Chondrocyte (in vitro differentiated cells): Measurements from ENCODE around the gene PARD3B. TPM values are rescaled to one million over a fixed set of nuclear protein-coding genes. Genes with fewer than 3 reads are reported as not detected.
A peak's percentile ranks its signal among the peaks of the same experiment; 100 is the strongest.

Experiments
- DNase-seq: peaks from one replicate; pipeline ENCODE4 v3.0.0; 2021; ENCODE audit warnings: mixed read lengths, low spot score
- H3K27ac Mint-ChIP-seq: one replicate; pipeline ENCODE4 v1.8.0; 2021; ENCODE audit warnings: mild to moderate bottlenecking, moderate library complexity, mixed read lengths; ENCODE audit not compliant: unreplicated experiment
- H3K27me3 Mint-ChIP-seq: 2 replicates; pipeline ENCODE4 v1.8.0; 2021; ENCODE audit warnings: low read depth, mixed read lengths
- H3K36me3 Mint-ChIP-seq: 2 replicates; pipeline ENCODE4 v1.8.0; 2021; ENCODE audit warnings: low read depth, mixed read lengths
- H3K4me1 Mint-ChIP-seq: 2 replicates; pipeline ENCODE4 v1.8.0; 2021; ENCODE audit warnings: low read depth, mild to moderate bottlenecking, mixed read lengths
- H3K4me3 Mint-ChIP-seq: one replicate; pipeline ENCODE4 v1.8.0; 2021; ENCODE audit warnings: mild to moderate bottlenecking, moderate library complexity, mixed read lengths; ENCODE audit not compliant: unreplicated experiment
- H3K9me3 Mint-ChIP-seq: 2 replicates; pipeline ENCODE4 v1.8.0; 2021; ENCODE audit warnings: low read depth, mixed read lengths
- CTCF ChIP-seq: fragments of 200-600 bp; sonication (generic); IDR thresholded peaks from 2 replicates; pipeline ENCODE4 v1.5.0; 2021; ENCODE audit warnings: antibody characterized with exemption, mild to moderate bottlenecking, moderate library complexity
- total RNA-seq: library from RNA; stranded (reverse); gene quantifications from 3 replicates; pipeline ENCODE4 v1.2.1, GENCODE V29; 2021

The PARD3B gene
- total RNA-seq, 1 donor from 2014 or later: 24.9 TPM

- H3K9me3 Mint-ChIP-seq: peaks cover 5% of the 10 kb centered on the region
- peaks cover 6% of the 10 kb centered on the region for H3K36me3 Mint-ChIP-seq
- no peaks in the 10 kb centered on the region for H3K27me3 Mint-ChIP-seq
- H3K4me3 Mint-ChIP-seq: no peak overlapping the region
- H3K4me1 Mint-ChIP-seq: peaks cover 40% of the 10 kb centered on the region
- H3K27ac Mint-ChIP-seq: no peak overlapping the region
- no peak for TF ChIP-seq CTCF
- DNase-seq: no peak
Measured at GRCh38 chr2:204748286-204748685, 203.0 kb downstream of the PARD3B start.

DNA sequence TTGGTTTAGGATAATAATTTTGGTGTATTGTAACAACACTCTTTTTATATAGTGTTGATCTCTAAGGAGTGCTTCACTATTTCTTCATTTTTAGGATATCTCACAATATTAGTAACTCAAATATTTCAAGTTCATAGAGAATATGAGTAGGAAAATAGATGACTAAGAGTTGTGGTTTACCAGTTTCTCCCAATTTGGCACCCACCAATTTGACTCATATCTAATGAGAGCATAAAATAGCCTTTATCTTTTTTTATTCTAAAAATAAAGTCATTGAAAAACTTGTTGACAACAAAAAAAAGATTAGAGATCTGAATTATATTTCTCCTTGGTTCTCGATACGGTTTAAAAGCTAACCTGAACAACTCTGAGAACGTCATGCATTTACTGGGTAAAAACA is 204.0 kb downstream of the PARD3B start:
- DNase-seq: no peak
- Mint-ChIP-seq H3K27ac (peak overlapping the region; percentile 60), H3K4me1 (peaks cover 40% of the 10 kb centered on the region), H3K9me3 (peaks cover 5% of the 10 kb centered on the region), H3K4me3 (no peak overlapping the region), H3K27me3 (no peaks in the 10 kb centered on the region), H3K36me3 (peaks cover 5% of the 10 kb centered on the region)
- TF ChIP-seq CTCF: no peak

GRCh38 chr2:204750389-204750788 is 205.1 kb downstream of the PARD3B start:
- peaks cover 42% of the 10 kb centered on the region for H3K4me1 Mint-ChIP-seq
- H3K36me3 Mint-ChIP-seq: peaks cover 3% of the 10 kb centered on the region
- H3K27me3 Mint-ChIP-seq: no peaks in the 10 kb centered on the region
- no peak for DNase-seq
- TF ChIP-seq CTCF: no peak
- peak overlapping the region; percentile 58 for H3K27ac Mint-ChIP-seq
- peaks cover 5% of the 10 kb centered on the region for H3K9me3 Mint-ChIP-seq
- no peak overlapping the region for H3K4me3 Mint-ChIP-seq

GRCh38 chr2:204751472-204751871 is 206.2 kb downstream of the PARD3B start:
- no peak for TF ChIP-seq CTCF
- Mint-ChIP-seq H3K9me3 (peaks cover 5% of the 10 kb centered on the region), H3K27ac (no peak overlapping the region), H3K4me1 (peaks cover 42% of the 10 kb centered on the region), H3K4me3 (no peak overlapping the region), H3K27me3 (no peaks in the 10 kb centered on the region), H3K36me3 (peaks cover 3% of the 10 kb centered on the region)
- DNase-seq: no peak

GRCh38 chr2:204753841-204754240 is 208.6 kb downstream of the PARD3B start:
- Mint-ChIP-seq H3K4me1 (peaks cover 46% of the 10 kb centered on the region), H3K9me3 (no peaks in the 10 kb centered on the region)
- no peak for DNase-seq

More at GRCh38 chr2:204753841-204754240, 208.6 kb downstream of the PARD3B start:
- no peak for TF ChIP-seq CTCF
- no peaks in the 10 kb centered on the region for H3K36me3 Mint-ChIP-seq
- peak overlapping the region; percentile 89 for H3K27ac Mint-ChIP-seq
- H3K4me3 Mint-ChIP-seq: no peak overlapping the region
- H3K27me3 Mint-ChIP-seq: no peaks in the 10 kb centered on the region
